Activated CD8-positive, alpha-beta T cell treated with anti-CD3 and anti-CD28 coated beads for 36 hours (primary cell): Measurements from ENCODE around the gene ROBO2. TPM values are rescaled to one million over a fixed set of nuclear protein-coding genes. Genes with fewer than 3 reads are reported as not detected.

Experiments used
- ATAC-seq: fragments of 200-7000 bp; cut with Tn5 transposase; one replicate; pipeline ENCODE4 v1.10.0; 2021; ENCODE audit warnings: mild to moderate bottlenecking, moderate library complexity
- CTCF ChIA-PET: fragments of 350-600 bp; sonication (Branson Sonifier 250); formaldehyde crosslinking; loops from one replicate; lab custom pipeline; 2021; ENCODE audit warnings: antibody characterized with exemption; lab: Charles Lee
- POLR2A ChIA-PET: fragments of 350-600 bp; sonication (Branson Sonifier 250); formaldehyde crosslinking; loops from one replicate; lab custom pipeline; 2021; ENCODE audit warnings: antibody characterized with exemption; lab: Charles Lee
- DNase-seq: peaks from one replicate; pipeline ENCODE4 v3.0.0-alpha.2; 2020
- H3K27ac Mint-ChIP-seq: one replicate; pipeline ENCODE4 v1.8.0; 2021; ENCODE audit warnings: mild to moderate bottlenecking, mixed read lengths
- H3K27me3 Mint-ChIP-seq: one replicate; pipeline ENCODE4 v1.8.0; 2021; ENCODE audit warnings: mixed read lengths
- H3K36me3 Mint-ChIP-seq: one replicate; pipeline ENCODE4 v1.8.0; 2021; ENCODE audit warnings: low read depth, mixed read lengths
- H3K4me1 Mint-ChIP-seq: one replicate; pipeline ENCODE4 v1.8.0; 2021; ENCODE audit warnings: low read depth, mixed read lengths
- H3K4me3 Mint-ChIP-seq: one replicate; pipeline ENCODE4 v1.8.0; 2021; ENCODE audit warnings: mild to moderate bottlenecking, moderate library complexity, mixed read lengths
- H3K9me3 Mint-ChIP-seq: one replicate; pipeline ENCODE4 v1.8.0; 2021; ENCODE audit warnings: mixed read lengths
- CTCF ChIP-seq: fragments of 200-600 bp; IDR thresholded peaks from one replicate; pipeline ENCODE4 v1.8.0; 2022; ENCODE audit warnings: antibody characterized with exemption, mild to moderate bottlenecking
- intact Hi-C: fragments of 100-400 bp; cut with micrococcal nuclease; formaldehyde crosslinking; loops from one replicate; pipeline ENCODE4 v1.10.0; 2022
- total RNA-seq, 2 experiments: library from RNA; stranded (reverse); gene quantifications; one replicate each; pipeline ENCODE4 v1.2.3, GENCODE V29; 2021

Gene ROBO2
- total RNA-seq, 2 experiments from 2014 or later: not detected

DNA sequence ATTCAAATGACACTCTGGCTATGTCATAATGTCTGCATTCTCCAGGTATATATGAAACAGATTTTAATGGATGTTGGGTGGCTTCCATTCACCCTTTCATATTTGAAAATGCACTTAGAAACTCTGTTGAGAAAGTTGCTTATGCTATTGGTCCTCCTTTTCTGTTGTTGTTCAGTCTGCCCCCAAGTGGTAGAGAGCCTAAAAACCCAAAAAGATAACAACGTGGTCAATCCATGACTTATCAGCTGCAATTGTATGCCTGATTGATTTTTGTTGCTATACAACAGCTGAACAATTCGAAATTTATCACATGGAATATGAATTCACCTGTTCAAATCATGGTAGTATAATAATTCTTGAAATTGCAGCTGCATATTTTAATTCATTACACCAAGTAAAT, 279.8 kb downstream of the ROBO2 start:
- H3K27me3 Mint-ChIP-seq: no peaks in the 10 kb centered on the region
- DNase-seq: no peak
- no peak overlapping the region for H3K27ac Mint-ChIP-seq
- POLR2A ChIA-PET: no interaction called here
- CTCF ChIA-PET: interaction anchor here (0.9 to 1.5 kb wide), 2 partner anchors 10 to 63 kb away, joined by 3 to 5 read pairs; no protein-coding TSS in a partner anchor
- peaks cover 3% of the 10 kb centered on the region for H3K9me3 Mint-ChIP-seq
- no peak for TF ChIP-seq CTCF
- H3K4me3 Mint-ChIP-seq: no peak overlapping the region
- no peaks in the 10 kb centered on the region for H3K36me3 Mint-ChIP-seq
- intact Hi-C loops: no loop called here
- no peak for ATAC-seq
- no peaks in the 10 kb centered on the region for H3K4me1 Mint-ChIP-seq

GRCh38 chr3:77320514-77320913, 280.6 kb downstream of the ROBO2 start:
- no peak overlapping the region for H3K4me3 Mint-ChIP-seq
- intact Hi-C loops: no loop called here

GRCh38 chr3:77321646-77322045, 281.7 kb downstream of the ROBO2 start:
- no peak for ATAC-seq
- no peak overlapping the region for H3K4me3 Mint-ChIP-seq
- intact Hi-C loops: no loop called here
- H3K4me1 Mint-ChIP-seq: no peaks in the 10 kb centered on the region
- no peak overlapping the region for H3K27ac Mint-ChIP-seq
- no peaks in the 10 kb centered on the region for H3K27me3 Mint-ChIP-seq
- no peaks in the 10 kb centered on the region for H3K36me3 Mint-ChIP-seq
- no peak for DNase-seq
- POLR2A ChIA-PET: no interaction called here
- TF ChIP-seq CTCF: no peak
- H3K9me3 Mint-ChIP-seq: peaks cover 6% of the 10 kb centered on the region
- CTCF ChIA-PET: no interaction called here

More at GRCh38 chr3:77320514-77320913, 280.6 kb downstream of the ROBO2 start:
- no peaks in the 10 kb centered on the region for H3K27me3 Mint-ChIP-seq
- no peak overlapping the region for H3K27ac Mint-ChIP-seq
- H3K36me3 Mint-ChIP-seq: no peaks in the 10 kb centered on the region
- H3K9me3 Mint-ChIP-seq: peaks cover 5% of the 10 kb centered on the region
- ChIA-PET POLR2A (no interaction called here), CTCF (interaction anchor here (0.7 to 1.5 kb wide), 4 partner anchors 9 to 64 kb away, joined by 3 to 5 read pairs (median 4); no protein-coding TSS in a partner anchor)
- DNase-seq (no peak), ATAC-seq (no peak)
- H3K4me1 Mint-ChIP-seq: no peaks in the 10 kb centered on the region
- peak; percentile 81 for TF ChIP-seq CTCF

GRCh38 chr3:77323626-77324025, 283.7 kb downstream of the ROBO2 start:
- H3K36me3 Mint-ChIP-seq: no peaks in the 10 kb centered on the region
- ATAC-seq: no peak
- H3K4me1 Mint-ChIP-seq: no peaks in the 10 kb centered on the region
- no peak overlapping the region for H3K27ac Mint-ChIP-seq
- intact Hi-C loops: no loop called here
- no peak for TF ChIP-seq CTCF
- DNase-seq: no peak
- no peaks in the 10 kb centered on the region for H3K27me3 Mint-ChIP-seq
- ChIA-PET CTCF (no interaction called here), POLR2A (no interaction called here)
- H3K9me3 Mint-ChIP-seq: peaks cover 6% of the 10 kb centered on the region
- H3K4me3 Mint-ChIP-seq: no peak overlapping the region

- H3K27ac Mint-ChIP-seq: no peak overlapping the region
- DNase-seq (no peak), ATAC-seq (no peak)
- no peak overlapping the region for H3K4me3 Mint-ChIP-seq
- H3K9me3 Mint-ChIP-seq: peaks cover 6% of the 10 kb centered on the region
- H3K4me1 Mint-ChIP-seq: no peaks in the 10 kb centered on the region
- intact Hi-C loops: no loop called here
- no peak for TF ChIP-seq CTCF
- POLR2A ChIA-PET: no interaction called here
- H3K36me3 Mint-ChIP-seq: no peaks in the 10 kb centered on the region
- H3K27me3 Mint-ChIP-seq: no peaks in the 10 kb centered on the region
- CTCF ChIA-PET: no interaction called here
Observed at GRCh38 chr3:77324105-77324504, 284.2 kb downstream of the ROBO2 start.
